ENCODE results near the gene UGT1A6. TPM values are rescaled to one million over a fixed set of nuclear protein-coding genes. Genes with fewer than 3 reads are reported as not detected.

Gene UGT1A6
- polyA plus RNA-seq, 1 of the 3 experiments (the other 2 are of a cell fraction): not detected

DNA sequence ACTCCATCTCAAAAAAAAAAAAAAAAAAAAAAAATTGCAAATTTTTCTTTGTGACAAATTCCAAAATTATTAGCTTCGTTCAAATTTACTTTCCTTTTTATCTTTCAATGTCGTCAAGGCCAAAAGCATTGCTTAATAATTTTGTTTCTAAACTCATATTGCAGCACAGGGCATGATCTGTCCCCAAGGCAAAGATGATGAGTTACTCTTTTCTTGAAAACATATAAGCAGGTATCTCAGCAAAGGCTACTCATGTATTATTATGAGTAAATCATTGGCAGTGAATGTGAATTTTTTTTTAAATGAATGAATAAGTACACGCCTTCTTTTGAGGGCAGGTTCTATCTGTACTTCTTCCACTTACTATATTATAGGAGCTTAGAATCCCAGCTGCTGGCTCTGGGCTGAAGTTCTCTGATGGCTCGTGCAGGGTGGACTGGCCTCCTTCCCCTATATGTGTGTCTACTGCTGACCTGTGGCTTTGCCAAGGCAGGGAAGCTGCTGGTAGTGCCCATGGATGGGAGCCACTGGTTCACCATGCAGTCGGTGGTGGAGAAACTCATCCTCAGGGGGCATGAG, 11.1 kb upstream of the UGT1A6 start, which contains the start of gene UGT1A7:
Gene UGT1A7 (plus strand): TSS at position 381 of the 579 bp plus-strand sequence. CDS start 37 bp downstream, at position 418.
- no peaks in the 10 kb centered on the region for H3K9me2 ChIP-seq
- H3K4me1 ChIP-seq (ENCODE audit: control insufficient read depth in 1 of 2, insufficient read depth in 2 of 2, low read depth in 1 of 2, low read length in 1 of 2): no peaks in the 10 kb centered on the region
- no peaks in the 10 kb centered on the region for H3K27me3 ChIP-seq (ENCODE audit: insufficient read depth)
- ChIA-PET CTCF (no interaction called here), POLR2A (no interaction called here)
- no peak within 1 kb of the TSS for H2AFZ ChIP-seq (ENCODE audit: low read depth)
- no peak for DNase-seq
- TF ChIP-seq POLR2AphosphoS5 (IDR thresholded peaks at IDR 0.05; ENCODE audit: low read depth, low read length) (no peak), MXI1 (IDR thresholded peaks at IDR 0.05; ENCODE audit: low read depth, low read length) (no peak), TAF1 (IDR thresholded peaks at IDR 0.05; ENCODE audit: borderline replicate concordance, low read depth, low read length) (no peak), MEF2A (IDR thresholded peaks at IDR 0.05; ENCODE audit: borderline replicate concordance, low read depth) (no peak)
- TF ChIP-seq, protein P1, sequence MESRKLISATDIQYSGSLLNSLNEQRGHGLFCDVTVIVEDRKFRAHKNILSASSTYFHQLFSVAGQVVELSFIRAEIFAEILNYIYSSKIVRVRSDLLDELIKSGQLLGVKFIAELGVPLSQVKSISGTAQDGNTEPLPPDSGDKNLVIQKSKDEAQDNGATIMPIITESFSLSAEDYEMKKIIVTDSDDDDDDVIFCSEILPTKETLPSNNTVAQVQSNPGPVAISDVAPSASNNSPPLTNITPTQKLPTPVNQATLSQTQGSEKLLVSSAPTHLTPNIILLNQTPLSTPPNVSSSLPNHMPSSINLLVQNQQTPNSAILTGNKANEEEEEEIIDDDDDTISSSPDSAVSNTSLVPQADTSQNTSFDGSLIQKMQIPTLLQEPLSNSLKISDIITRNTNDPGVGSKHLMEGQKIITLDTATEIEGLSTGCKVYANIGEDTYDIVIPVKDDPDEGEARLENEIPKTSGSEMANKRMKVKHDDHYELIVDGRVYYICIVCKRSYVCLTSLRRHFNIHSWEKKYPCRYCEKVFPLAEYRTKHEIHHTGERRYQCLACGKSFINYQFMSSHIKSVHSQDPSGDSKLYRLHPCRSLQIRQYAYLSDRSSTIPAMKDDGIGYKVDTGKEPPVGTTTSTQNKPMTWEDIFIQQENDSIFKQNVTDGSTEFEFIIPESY (IDR thresholded peaks at IDR 0.05; ENCODE audit: borderline replicate concordance, low read depth): no peak
- TF ChIP-seq, protein P2, sequence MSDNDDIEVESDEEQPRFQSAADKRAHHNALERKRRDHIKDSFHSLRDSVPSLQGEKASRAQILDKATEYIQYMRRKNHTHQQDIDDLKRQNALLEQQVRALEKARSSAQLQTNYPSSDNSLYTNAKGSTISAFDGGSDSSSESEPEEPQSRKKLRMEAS (IDR thresholded peaks at IDR 0.05; ENCODE audit: low read depth): no peak
- TF ChIP-seq, protein P3, sequence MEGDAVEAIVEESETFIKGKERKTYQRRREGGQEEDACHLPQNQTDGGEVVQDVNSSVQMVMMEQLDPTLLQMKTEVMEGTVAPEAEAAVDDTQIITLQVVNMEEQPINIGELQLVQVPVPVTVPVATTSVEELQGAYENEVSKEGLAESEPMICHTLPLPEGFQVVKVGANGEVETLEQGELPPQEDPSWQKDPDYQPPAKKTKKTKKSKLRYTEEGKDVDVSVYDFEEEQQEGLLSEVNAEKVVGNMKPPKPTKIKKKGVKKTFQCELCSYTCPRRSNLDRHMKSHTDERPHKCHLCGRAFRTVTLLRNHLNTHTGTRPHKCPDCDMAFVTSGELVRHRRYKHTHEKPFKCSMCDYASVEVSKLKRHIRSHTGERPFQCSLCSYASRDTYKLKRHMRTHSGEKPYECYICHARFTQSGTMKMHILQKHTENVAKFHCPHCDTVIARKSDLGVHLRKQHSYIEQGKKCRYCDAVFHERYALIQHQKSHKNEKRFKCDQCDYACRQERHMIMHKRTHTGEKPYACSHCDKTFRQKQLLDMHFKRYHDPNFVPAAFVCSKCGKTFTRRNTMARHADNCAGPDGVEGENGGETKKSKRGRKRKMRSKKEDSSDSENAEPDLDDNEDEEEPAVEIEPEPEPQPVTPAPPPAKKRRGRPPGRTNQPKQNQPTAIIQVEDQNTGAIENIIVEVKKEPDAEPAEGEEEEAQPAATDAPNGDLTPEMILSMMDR (IDR thresholded peaks at IDR 0.05): no peak
- TF ChIP-seq, protein P4, sequence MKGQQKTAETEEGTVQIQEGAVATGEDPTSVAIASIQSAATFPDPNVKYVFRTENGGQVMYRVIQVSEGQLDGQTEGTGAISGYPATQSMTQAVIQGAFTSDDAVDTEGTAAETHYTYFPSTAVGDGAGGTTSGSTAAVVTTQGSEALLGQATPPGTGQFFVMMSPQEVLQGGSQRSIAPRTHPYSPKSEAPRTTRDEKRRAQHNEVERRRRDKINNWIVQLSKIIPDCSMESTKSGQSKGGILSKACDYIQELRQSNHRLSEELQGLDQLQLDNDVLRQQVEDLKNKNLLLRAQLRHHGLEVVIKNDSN (IDR thresholded peaks at IDR 0.05; ENCODE audit: borderline replicate concordance, low read depth): no peak
- H3K4me3 ChIP-seq (ENCODE audit: low read depth in 2 of 2, low read length in 1 of 2): no peak within 1 kb of the TSS
- no peak within 1 kb of the TSS for H3K27ac ChIP-seq (ENCODE audit: low read depth in 2 of 2, low read length in 1 of 2)
- WGBS (ENCODE audit: low lambda C conversion rate): 44% methylated on average over 4 of the region's 5 CpGs
- no peaks in the 10 kb centered on the region for H4K20me1 ChIP-seq (ENCODE audit: insufficient read depth)
- H3F3A ChIP-seq (replicated peaks; ENCODE audit: insufficient read depth): no peaks in the 10 kb centered on the region
- no peaks in the 10 kb centered on the region for H3K79me2 ChIP-seq (ENCODE audit: insufficient read depth)
- no peaks in the 10 kb centered on the region for H3K9me3 ChIP-seq
- no peak within 1 kb of the TSS for H3K9ac ChIP-seq
- H3K4me2 ChIP-seq: no peak within 1 kb of the TSS
- H3K36me3 ChIP-seq (replicated peaks in 1 of 2; ENCODE audit: control insufficient read depth in 1 of 2, insufficient read depth in 2 of 2, low read length in 1 of 2): no peaks in the 10 kb centered on the region

DNA sequence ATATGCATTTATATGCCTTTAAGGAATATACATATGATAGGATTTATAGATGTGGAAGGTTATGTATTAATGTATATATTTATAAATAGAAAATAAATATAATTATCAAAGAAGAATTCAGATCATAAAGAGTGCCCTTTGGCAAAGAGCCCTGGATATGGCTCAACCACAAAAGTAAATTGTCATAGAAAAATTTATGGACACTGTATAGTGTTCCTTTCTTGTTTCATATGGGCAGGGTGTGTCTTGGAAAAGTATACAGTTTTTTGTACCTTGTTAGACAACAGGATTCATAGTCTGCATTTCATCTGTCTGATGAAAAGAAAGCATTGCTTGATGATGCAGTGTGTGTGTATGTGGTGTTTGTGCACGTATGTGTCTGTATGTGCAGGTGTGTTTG, 8.1 kb upstream of the UGT1A6 start:
- no peaks in the 10 kb centered on the region for H4K20me1 ChIP-seq (ENCODE audit: insufficient read depth)
- CTCF ChIA-PET: no interaction called here
- no peaks in the 10 kb centered on the region for H3F3A ChIP-seq (replicated peaks; ENCODE audit: insufficient read depth)
- no peaks in the 10 kb centered on the region for H3K27me3 ChIP-seq (ENCODE audit: insufficient read depth)
- H3K27ac ChIP-seq (ENCODE audit: low read depth in 2 of 2, low read length in 1 of 2): no peak overlapping the region
- H2AFZ ChIP-seq (ENCODE audit: low read depth): no peak overlapping the region
- H3K79me2 ChIP-seq (ENCODE audit: insufficient read depth): no peaks in the 10 kb centered on the region
- no peak overlapping the region for H3K9ac ChIP-seq
- no peak overlapping the region for H3K4me2 ChIP-seq
- WGBS (ENCODE audit: low lambda C conversion rate): 25% methylated on average over 1 of the region's 1 CpG
- H3K9me2 ChIP-seq: no peaks in the 10 kb centered on the region
- H3K36me3 ChIP-seq (replicated peaks in 1 of 2; ENCODE audit: control insufficient read depth in 1 of 2, insufficient read depth in 2 of 2, low read length in 1 of 2): no peaks in the 10 kb centered on the region
- POLR2A ChIA-PET: no interaction called here
- H3K4me3 ChIP-seq (ENCODE audit: low read depth in 2 of 2, low read length in 1 of 2): no peak overlapping the region
- H3K4me1 ChIP-seq (ENCODE audit: control insufficient read depth in 1 of 2, insufficient read depth in 2 of 2, low read depth in 1 of 2, low read length in 1 of 2): no peaks in the 10 kb centered on the region
- no peaks in the 10 kb centered on the region for H3K9me3 ChIP-seq
- DNase-seq: no peak
- no peak for TF ChIP-seq SMC3 (IDR thresholded peaks at IDR 0.05; ENCODE audit: low read depth, low read length)
- no peak for TF ChIP-seq RAD21 (IDR thresholded peaks at IDR 0.05; ENCODE audit: low read length)
- TF ChIP-seq CHD2 (IDR thresholded peaks at IDR 0.05; ENCODE audit: low read length, partially characterized antibody): no peak
- no peak for TF ChIP-seq ELF1 (IDR thresholded peaks at IDR 0.05)
- TF ChIP-seq POLR2AphosphoS5 (IDR thresholded peaks at IDR 0.05; ENCODE audit: low read depth, low read length): no peak
- TF ChIP-seq, protein P5, sequence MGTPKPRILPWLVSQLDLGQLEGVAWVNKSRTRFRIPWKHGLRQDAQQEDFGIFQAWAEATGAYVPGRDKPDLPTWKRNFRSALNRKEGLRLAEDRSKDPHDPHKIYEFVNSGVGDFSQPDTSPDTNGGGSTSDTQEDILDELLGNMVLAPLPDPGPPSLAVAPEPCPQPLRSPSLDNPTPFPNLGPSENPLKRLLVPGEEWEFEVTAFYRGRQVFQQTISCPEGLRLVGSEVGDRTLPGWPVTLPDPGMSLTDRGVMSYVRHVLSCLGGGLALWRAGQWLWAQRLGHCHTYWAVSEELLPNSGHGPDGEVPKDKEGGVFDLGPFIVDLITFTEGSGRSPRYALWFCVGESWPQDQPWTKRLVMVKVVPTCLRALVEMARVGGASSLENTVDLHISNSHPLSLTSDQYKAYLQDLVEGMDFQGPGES (IDR thresholded peaks at IDR 0.05; ENCODE audit: low read depth, low read length): no peak
- no peak for TF ChIP-seq SIN3A (IDR thresholded peaks at IDR 0.05; ENCODE audit: borderline replicate concordance, low read depth, low read length)
- TF ChIP-seq TCF12 (IDR thresholded peaks at IDR 0.05): no peak
- no peak for TF ChIP-seq GATA2 (CRISPR knock-in tag; IDR thresholded peaks at IDR 0.05)
- no peak for TF ChIP-seq RFX5 (IDR thresholded peaks at IDR 0.05; ENCODE audit: low read length)
- TF ChIP-seq, protein P1 (IDR thresholded peaks at IDR 0.05; ENCODE audit: borderline replicate concordance, low read depth): no peak

Measured in SK-N-SH (cell line).